ENCODE results near the gene FMN2. TPM values are rescaled to one million over a fixed set of nuclear protein-coding genes. Genes with fewer than 3 reads are reported as not detected.

The FMN2 gene
- total RNA-seq, 1 experiment from 2014 or later = 0.59 TPM

GRCh38 chr1:240391660-240392260, 300.1 kb downstream of the FMN2 start:
- no peaks in the 10 kb centered on the region for H3K4me1 ChIP-seq (ENCODE audit: insufficient read depth, low read length)
- no peak overlapping the region for H3K4me2 ChIP-seq (ENCODE audit: insufficient read depth, insufficient read length, low read length)
- TF ChIP-seq CTCF (conservative IDR thresholded peaks at IDR 0.05) = no peak
- H4K20me1 ChIP-seq (ENCODE audit: control insufficient read depth, insufficient read depth, insufficient read length) = no peaks in the 10 kb centered on the region
- no peaks in the 10 kb centered on the region for H3K27me3 ChIP-seq (ENCODE audit: insufficient read depth, low read length)
- H3K9ac ChIP-seq (ENCODE audit: extremely low read depth, insufficient read length, low read length) = no peak overlapping the region
- no peak overlapping the region for H3K56ac ChIP-seq (ENCODE audit: insufficient read length, low read depth, low read length)
- Mint-ChIP-seq H3K27ac (no peak overlapping the region), H3K36me3 (ENCODE audit: insufficient read depth in 1 of 3, low read depth in 3 of 3) (no peaks in the 10 kb centered on the region), H3K4me1 (no peaks in the 10 kb centered on the region), H3K27me3 (ENCODE audit: low read depth) (no peaks in the 10 kb centered on the region), H3K4me3 (no peak overlapping the region), H3K9me3 (peaks cover 0 to 3% of the 10 kb centered on the region in 2 experiments; a peak in 1 of 5 replicates)
- H3K14ac ChIP-seq (ENCODE audit: insufficient read depth, low read length) = no peak overlapping the region
- no peak overlapping the region for H2BK15ac ChIP-seq (ENCODE audit: low read depth, low read length)
- no peak overlapping the region for H3K23ac ChIP-seq (ENCODE audit: insufficient read length, low read depth, low read length)
- no peak for DNase-seq
- H2AFZ ChIP-seq (ENCODE audit: low read length) = no peak overlapping the region
- H2BK20ac ChIP-seq (ENCODE audit: low read depth, low read length, poor library complexity, severe bottlenecking) = no peak overlapping the region
- no peak overlapping the region for H3K27ac ChIP-seq (ENCODE audit: insufficient read length, low read depth, low read length)
- no peak overlapping the region for H3K4ac ChIP-seq (ENCODE audit: low read depth, low read length)
- no peak overlapping the region for H3T11ph ChIP-seq (ENCODE audit: low read length)
- no peak overlapping the region for H4K8ac ChIP-seq (replicated peaks; ENCODE audit: insufficient read length, low read depth, low read length)
- H3K9me3 ChIP-seq (ENCODE audit: control insufficient read depth, low read depth, low read length) = no peaks in the 10 kb centered on the region
- H2BK12ac ChIP-seq (ENCODE audit: insufficient read length, low read depth, low read length) = no peak overlapping the region
- no peak overlapping the region for H2BK5ac ChIP-seq (ENCODE audit: insufficient read length, low read length)
- no peaks in the 10 kb centered on the region for H3K23me2 ChIP-seq (ENCODE audit: insufficient read length, low read depth, low read length, poor library complexity, severe bottlenecking)
- WGBS (ENCODE audit: extremely low coverage, insufficient read length, low lambda C conversion rate) = no CpG with 5 or more reads among the region's 2 CpGs
- H4K5ac ChIP-seq (ENCODE audit: insufficient read length, low read depth, low read length) = no peak overlapping the region
- no peak overlapping the region for H3K18ac ChIP-seq (ENCODE audit: insufficient read length, low read depth, low read length)
- H2BK120ac ChIP-seq (ENCODE audit: low read depth, low read length, poor library complexity, severe bottlenecking) = no peak overlapping the region
- no peaks in the 10 kb centered on the region for H3K79me2 ChIP-seq (ENCODE audit: insufficient read depth, low read length)
- no peak overlapping the region for H4K91ac ChIP-seq (ENCODE audit: insufficient read length, low read depth, low read length)
- H3K79me1 ChIP-seq (ENCODE audit: insufficient read depth, low read depth, low read length, poor library complexity, severe bottlenecking) = no peaks in the 10 kb centered on the region
- H2AK5ac ChIP-seq (ENCODE audit: insufficient read length, low read length) = no peak overlapping the region
